ENCODE measurements around the gene CSTF1.

DNA sequence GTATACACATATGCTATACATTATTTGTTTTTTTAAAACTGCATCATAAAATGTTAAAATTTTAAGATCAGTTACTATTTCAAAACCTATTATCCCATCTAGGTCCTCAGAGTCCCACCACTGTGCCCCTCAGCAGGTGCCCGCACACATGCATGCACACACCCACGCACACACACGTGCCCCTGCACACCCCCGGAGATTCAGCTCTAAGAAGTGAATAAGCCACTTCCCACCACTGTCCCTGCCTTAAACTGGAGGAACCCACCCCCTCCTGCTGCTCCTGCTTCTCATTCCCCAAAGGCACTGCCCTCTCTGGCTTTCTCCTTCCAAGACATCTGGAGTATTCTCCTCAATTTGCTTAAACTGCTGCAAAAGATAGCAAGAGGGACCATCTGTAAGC lies 39.1 kb upstream of the CSTF1 start:
- TF ChIP-seq, protein P1, sequence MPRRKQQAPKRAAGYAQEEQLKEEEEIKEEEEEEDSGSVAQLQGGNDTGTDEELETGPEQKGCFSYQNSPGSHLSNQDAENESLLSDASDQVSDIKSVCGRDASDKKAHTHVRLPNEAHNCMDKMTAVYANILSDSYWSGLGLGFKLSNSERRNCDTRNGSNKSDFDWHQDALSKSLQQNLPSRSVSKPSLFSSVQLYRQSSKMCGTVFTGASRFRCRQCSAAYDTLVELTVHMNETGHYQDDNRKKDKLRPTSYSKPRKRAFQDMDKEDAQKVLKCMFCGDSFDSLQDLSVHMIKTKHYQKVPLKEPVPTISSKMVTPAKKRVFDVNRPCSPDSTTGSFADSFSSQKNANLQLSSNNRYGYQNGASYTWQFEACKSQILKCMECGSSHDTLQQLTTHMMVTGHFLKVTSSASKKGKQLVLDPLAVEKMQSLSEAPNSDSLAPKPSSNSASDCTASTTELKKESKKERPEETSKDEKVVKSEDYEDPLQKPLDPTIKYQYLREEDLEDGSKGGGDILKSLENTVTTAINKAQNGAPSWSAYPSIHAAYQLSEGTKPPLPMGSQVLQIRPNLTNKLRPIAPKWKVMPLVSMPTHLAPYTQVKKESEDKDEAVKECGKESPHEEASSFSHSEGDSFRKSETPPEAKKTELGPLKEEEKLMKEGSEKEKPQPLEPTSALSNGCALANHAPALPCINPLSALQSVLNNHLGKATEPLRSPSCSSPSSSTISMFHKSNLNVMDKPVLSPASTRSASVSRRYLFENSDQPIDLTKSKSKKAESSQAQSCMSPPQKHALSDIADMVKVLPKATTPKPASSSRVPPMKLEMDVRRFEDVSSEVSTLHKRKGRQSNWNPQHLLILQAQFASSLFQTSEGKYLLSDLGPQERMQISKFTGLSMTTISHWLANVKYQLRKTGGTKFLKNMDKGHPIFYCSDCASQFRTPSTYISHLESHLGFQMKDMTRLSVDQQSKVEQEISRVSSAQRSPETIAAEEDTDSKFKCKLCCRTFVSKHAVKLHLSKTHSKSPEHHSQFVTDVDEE (CRISPR knock-in tag; IDR thresholded peaks at IDR 0.05), result no peak
- no peak for TF ChIP-seq RARB (CRISPR knock-in tag; IDR thresholded peaks at IDR 0.05)
- TF ChIP-seq OSR1 (CRISPR knock-in tag; IDR thresholded peaks at IDR 0.05), result no peak
